ENCODE results near the gene EPB41L5. TPM values are rescaled to one million over a fixed set of nuclear protein-coding genes. Genes with fewer than 3 reads are reported as not detected.

The EPB41L5 gene
- total and polyA plus RNA-seq, 9 of the 15 experiments (the other 6 are each of a cell fraction or from before 2014, with no cell fraction given), result 2.3 to 14.1 (median 8.2) TPM

GRCh38 chr2:120227111-120227991, 214.5 kb downstream of the EPB41L5 start (continued):
- TF ChIP-seq ESRRA (IDR thresholded peaks at IDR 0.05; ENCODE audit: borderline replicate concordance, low read depth) (peak; percentile 94), MYC (IDR thresholded peaks at IDR 0.05; ENCODE audit: low read depth, low read length) (no peak; the same call in 1 of the 2 replicates), MYC (CRISPR knock-in tag; IDR thresholded peaks at IDR 0.05; ENCODE audit: borderline replicate concordance, low read depth) (peak; percentile 37; the same call in 1 of the 2 replicates), TEAD4 (IDR thresholded peaks at IDR 0.05; ENCODE audit: low read length) (peak; percentile 39; the same call in 1 of the 2 replicates), TEAD4 (CRISPR knock-in tag; IDR thresholded peaks at IDR 0.05; ENCODE audit: borderline replicate concordance) (no peak), GMEB1 (CRISPR knock-in tag; IDR thresholded peaks at IDR 0.05) (no peak), RCOR1 (IDR thresholded peaks at IDR 0.05; ENCODE audit: borderline replicate concordance in 1 of 2, low read depth in 2 of 2, low read length in 2 of 2) (peak in 1 of 2 experiments; percentile 92; a peak in 2 of 4 replicates), SOX6 (IDR thresholded peaks at IDR 0.05) (peak; percentile 26), UBTF (IDR thresholded peaks at IDR 0.05; ENCODE audit: borderline replicate concordance in 1 of 2, low read depth in 2 of 2, low read length in 2 of 2) (peak in 1 of 2 experiments; percentile 86; a peak in 2 of 4 replicates), NCOA6 (IDR thresholded peaks at IDR 0.05) (no peak), NR2C1 (IDR thresholded peaks at IDR 0.05) (no peak), NR2C1 (tag; IDR thresholded peaks at IDR 0.05) (no peak), ZBTB11 (CRISPR knock-in tag; IDR thresholded peaks at IDR 0.05) (no peak), BHLHE40 (IDR thresholded peaks at IDR 0.05; ENCODE audit: low read length) (peak; percentile 39), RHOXF2B (CRISPR knock-in tag; conservative IDR thresholded peaks at IDR 0.05) (no peak), SMAD2 (IDR thresholded peaks at IDR 0.05; ENCODE audit: low read depth, low read length) (no peak)
